ENCODE results near the gene ACSL6. TPM values are rescaled to one million over a fixed set of nuclear protein-coding genes. Genes with fewer than 3 reads are reported as not detected.

The ACSL6 gene
- polyA plus RNA-seq, 3 donors: 0.11 to 0.64 (median 0.15) TPM

- WGBS, 3 donors: 92 to 94% (median 93%) methylated on average over 4 of the region's 4 CpGs
- no peak overlapping the region for H3K27ac ChIP-seq (ENCODE audit: low read depth, low read length)
These were observed 17.8 kb downstream of the ACSL6 start for GRCh38 chr5:131993676-131994075.

- no peak overlapping the region for H3K27ac ChIP-seq (ENCODE audit: low read depth, low read length)
- 77 to 84% (median 81%) methylated on average over 4 to 5 of the region's 5 CpGs for WGBS, 3 donors
These were observed 19.1 kb downstream of the ACSL6 start for GRCh38 chr5:131992370-131992769.

- no peak overlapping the region for H3K27ac ChIP-seq (ENCODE audit: low read depth, low read length)
- 61 to 76% (median 62%) methylated on average over 10 of the region's 10 CpGs for WGBS, 3 donors
These were observed 19.7 kb downstream of the ACSL6 start for GRCh38 chr5:131991593-131992324.

- no peak overlapping the region for H3K27ac ChIP-seq (ENCODE audit: low read depth, low read length)
- 95 to 98% (median 97%) methylated on average over 13 of the region's 13 CpGs for WGBS, 3 donors
These were observed 20.7 kb downstream of the ACSL6 start for GRCh38 chr5:131990716-131991115.

GRCh38 chr5:131988601-131989000 is 22.9 kb downstream of the ACSL6 start:
- no peak overlapping the region for H3K27ac ChIP-seq (ENCODE audit: low read depth, low read length)
- WGBS, 3 donors: 91 to 95% (median 92%) methylated on average over 6 of the region's 6 CpGs

GRCh38 chr5:131987251-131987650 is 24.2 kb downstream of the ACSL6 start:
- H3K27ac ChIP-seq (ENCODE audit: low read depth, low read length): no peak overlapping the region
- 87 to 88% (median 87%) methylated on average over 3 of the region's 3 CpGs for WGBS, 3 donors

GRCh38 chr5:131986161-131986912 is 25.1 kb downstream of the ACSL6 start:
- no peak overlapping the region for H3K27ac ChIP-seq (ENCODE audit: low read depth, low read length)
- 88 to 92% (median 91%) methylated on average over 8 of the region's 8 CpGs for WGBS, 3 donors

- no peak overlapping the region for H3K27ac ChIP-seq (ENCODE audit: low read depth, low read length)
- WGBS, 3 donors: 93 to 97% (median 97%) methylated on average over 8 of the region's 8 CpGs
These were observed 26.3 kb downstream of the ACSL6 start for GRCh38 chr5:131984956-131985665.

- H3K27ac ChIP-seq (ENCODE audit: low read depth, low read length): no peak overlapping the region
- 52 to 87% (median 60%) methylated on average over 2 of the region's 2 CpGs for WGBS, 3 donors
These were observed 28.1 kb downstream of the ACSL6 start for GRCh38 chr5:131983244-131983771.

- WGBS, 3 donors: 73 to 84% (median 82%) methylated on average over 4 of the region's 4 CpGs
- no peak overlapping the region for H3K27ac ChIP-seq (ENCODE audit: low read depth, low read length)
These were observed 29.9 kb downstream of the ACSL6 start for GRCh38 chr5:131981516-131981915.

GRCh38 chr5:131980696-131981095 is 30.8 kb downstream of the ACSL6 start:
- 71 to 82% (median 77%) methylated on average over 4 of the region's 4 CpGs for WGBS, 3 donors

GRCh38 chr5:131979816-131980215 is 31.6 kb downstream of the ACSL6 start:
- 71 to 95% (median 85%) methylated on average over 4 of the region's 4 CpGs for WGBS, 3 donors

More at GRCh38 chr5:131980696-131981095, 30.8 kb downstream of the ACSL6 start:
- H3K27ac ChIP-seq (ENCODE audit: low read depth, low read length): no peak overlapping the region

GRCh38 chr5:131977212-131977604 is 34.2 kb downstream of the ACSL6 start:
- no peak overlapping the region for H3K27ac ChIP-seq (ENCODE audit: low read depth, low read length)
- 70 to 92% (median 75%) methylated on average over 2 of the region's 2 CpGs for WGBS, 3 donors

More at GRCh38 chr5:131979816-131980215, 31.6 kb downstream of the ACSL6 start:
- no peak overlapping the region for H3K27ac ChIP-seq (ENCODE audit: low read depth, low read length)

GRCh38 chr5:131976414-131977211 is 34.8 kb downstream of the ACSL6 start:
- 94 to 95% (median 95%) methylated on average over 6 of the region's 6 CpGs for WGBS, 3 donors
- no peak overlapping the region for H3K27ac ChIP-seq (ENCODE audit: low read depth, low read length)

GRCh38 chr5:131974956-131975726 is 36.3 kb downstream of the ACSL6 start:
- no peak overlapping the region for H3K27ac ChIP-seq (ENCODE audit: low read depth, low read length)
- 44 to 73% (median 63%) methylated on average over 10 to 12 of the region's 12 CpGs for WGBS, 3 donors

- 70 to 87% (median 78%) methylated on average over 5 of the region's 5 CpGs for WGBS, 3 donors
- H3K27ac ChIP-seq (ENCODE audit: low read depth, low read length): no peak overlapping the region
These were observed 36.9 kb downstream of the ACSL6 start for GRCh38 chr5:131974622-131974955.

- WGBS, 3 donors: 85 to 90% (median 87%) methylated on average over 1 of the region's 1 CpG
- H3K27ac ChIP-seq (ENCODE audit: low read depth, low read length): no peak overlapping the region
These were observed 37.4 kb downstream of the ACSL6 start for GRCh38 chr5:131974016-131974415.
